A673 (cell line): Measurements from ENCODE around the gene DIDO1.

Experiments used
- CTCF ChIP-seq: fragments of 300-800, 200-600 bp; sonication (generic); conservative IDR thresholded peaks from 2 replicates; pipeline ENCODE4 v1.5.1; 2017; ENCODE audit warnings: low read depth, mild to moderate bottlenecking, antibody characterized with exemption, low read length, moderate library complexity, mixed read lengths
- EZH2 ChIP-seq: fragments of 200-600 bp; sonication (generic); IDR thresholded peaks from 2 replicates; pipeline ENCODE4 v1.6.1; 2017; ENCODE audit warnings: borderline replicate concordance, low read depth, mild to moderate bottlenecking, mixed read lengths, antibody characterized with exemption, low read length; ENCODE audit not compliant: poor library complexity, severe bottlenecking

- TF ChIP-seq CTCF = no peak
- TF ChIP-seq EZH2 = no peak
Observed at GRCh38 chr20:62961310-62961783, 35.0 kb upstream of the DIDO1 start.
